Osteoblast (primary cell): ENCODE results near the gene GTPBP10. TPM values are rescaled to one million over a fixed set of nuclear protein-coding genes. Genes with fewer than 3 reads are reported as not detected.

Experiments
- DNase-seq: peaks from one replicate; pipeline ENCODE4 v3.0.0; 2011; ENCODE audit warnings: low spot score, mixed read lengths; ENCODE audit not compliant: insufficient read length; ENCODE audit errors: missing footprints
- H2AFZ ChIP-seq: 2 replicates; pipeline ENCODE4 v1.6.0; 2011; ENCODE audit warnings: mild to moderate bottlenecking, low read length
- H3K27ac ChIP-seq: 2 replicates; pipeline ENCODE4 v1.5.1; 2011; ENCODE audit warnings: mild to moderate bottlenecking, low read depth, low read length, moderate library complexity
- H3K27me3 ChIP-seq: 2 replicates; pipeline ENCODE4 v1.6.0; 2012; ENCODE audit warnings: mild to moderate bottlenecking, control low read depth, inconsistent platforms, low read length, moderate library complexity; ENCODE audit not compliant: insufficient read depth
- H3K36me3 ChIP-seq: 2 replicates; pipeline ENCODE4 v1.5.1; 2011; ENCODE audit warnings: mild to moderate bottlenecking, low read length, control low read depth, moderate library complexity; ENCODE audit not compliant: insufficient read depth
- H3K4me1 ChIP-seq: 2 replicates; pipeline ENCODE4 v1.5.1; 2011; ENCODE audit warnings: mild to moderate bottlenecking, low read length, control low read depth, moderate library complexity; ENCODE audit not compliant: insufficient read depth
- H3K4me2 ChIP-seq: 2 replicates; pipeline ENCODE4 v1.6.0; 2011; ENCODE audit warnings: mild to moderate bottlenecking, low read length; ENCODE audit not compliant: insufficient read depth
- H3K4me3 ChIP-seq: fragments of 200-600 bp; sonication (generic); 3 replicates; pipeline ENCODE4 v1.5.1; 2012; ENCODE audit warnings: mild to moderate bottlenecking, low read length, inconsistent platforms; ENCODE audit not compliant: insufficient read depth
- H3K79me2 ChIP-seq: 2 replicates; pipeline ENCODE4 v1.6.0; 2012; ENCODE audit warnings: mild to moderate bottlenecking, low read length, control low read depth, inconsistent platforms; ENCODE audit not compliant: insufficient read depth
- H3K9me3 ChIP-seq: 2 replicates; pipeline ENCODE4 v1.5.1; 2011; ENCODE audit warnings: low read depth, low read length, control low read depth
- H4K20me1 ChIP-seq: 2 replicates; pipeline ENCODE4 v1.6.0; 2012; ENCODE audit warnings: mild to moderate bottlenecking, low read length, control low read depth; ENCODE audit not compliant: insufficient read depth
- total RNA-seq: library from RNA; depleted of rRNA; stranded (reverse); fragments of >200 nt; gene quantifications from 2 replicates; pipeline ENCODE4 v1.2.3, GENCODE V29; 2012
- TF ChIP-seq, protein P1 (sequence below): IDR thresholded peaks from 2 replicates; pipeline ENCODE4 v1.5.1; 2011; ENCODE audit warnings: mild to moderate bottlenecking, low read depth, low read length, moderate library complexity; ENCODE audit errors: extremely low read depth

Gene GTPBP10
- total RNA-seq, 1 donor, result 21.0 TPM

DNA sequence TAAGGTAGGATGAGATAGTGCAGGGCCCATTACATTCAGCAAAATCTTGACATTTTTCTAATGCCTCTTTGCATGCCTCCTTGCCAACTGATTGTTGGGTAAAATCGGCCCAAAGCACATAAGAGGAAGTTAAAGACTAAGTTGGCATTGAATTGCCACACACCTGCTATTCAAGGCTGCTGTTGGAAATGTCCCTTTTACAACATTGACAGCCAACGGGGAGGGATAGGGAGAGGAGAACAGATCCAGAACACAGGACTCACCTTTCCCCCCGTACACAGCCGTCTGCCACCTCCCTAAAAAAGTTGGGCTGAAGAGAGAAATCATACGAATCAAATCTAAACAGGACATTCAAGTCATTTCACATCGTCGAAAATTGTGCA, 26.1 kb upstream of the GTPBP10 start:
- Histone ChIP-seq H3K27me3 (peaks cover 48% of the 10 kb centered on the region), H3K27ac (no peak overlapping the region), H3K4me1 (peaks cover 3% of the 10 kb centered on the region), H3K4me3 (peak overlapping the region; percentile 59), H3K9me3 (no peaks in the 10 kb centered on the region), H4K20me1 (no peaks in the 10 kb centered on the region), H3K4me2 (peak overlapping the region; percentile 78), H3K79me2 (no peaks in the 10 kb centered on the region), H3K36me3 (no peaks in the 10 kb centered on the region), H2AFZ (peak overlapping the region; percentile 59)
- DNase-seq, result no peak
- TF ChIP-seq, protein P1, sequence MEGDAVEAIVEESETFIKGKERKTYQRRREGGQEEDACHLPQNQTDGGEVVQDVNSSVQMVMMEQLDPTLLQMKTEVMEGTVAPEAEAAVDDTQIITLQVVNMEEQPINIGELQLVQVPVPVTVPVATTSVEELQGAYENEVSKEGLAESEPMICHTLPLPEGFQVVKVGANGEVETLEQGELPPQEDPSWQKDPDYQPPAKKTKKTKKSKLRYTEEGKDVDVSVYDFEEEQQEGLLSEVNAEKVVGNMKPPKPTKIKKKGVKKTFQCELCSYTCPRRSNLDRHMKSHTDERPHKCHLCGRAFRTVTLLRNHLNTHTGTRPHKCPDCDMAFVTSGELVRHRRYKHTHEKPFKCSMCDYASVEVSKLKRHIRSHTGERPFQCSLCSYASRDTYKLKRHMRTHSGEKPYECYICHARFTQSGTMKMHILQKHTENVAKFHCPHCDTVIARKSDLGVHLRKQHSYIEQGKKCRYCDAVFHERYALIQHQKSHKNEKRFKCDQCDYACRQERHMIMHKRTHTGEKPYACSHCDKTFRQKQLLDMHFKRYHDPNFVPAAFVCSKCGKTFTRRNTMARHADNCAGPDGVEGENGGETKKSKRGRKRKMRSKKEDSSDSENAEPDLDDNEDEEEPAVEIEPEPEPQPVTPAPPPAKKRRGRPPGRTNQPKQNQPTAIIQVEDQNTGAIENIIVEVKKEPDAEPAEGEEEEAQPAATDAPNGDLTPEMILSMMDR, result no peak

DNA sequence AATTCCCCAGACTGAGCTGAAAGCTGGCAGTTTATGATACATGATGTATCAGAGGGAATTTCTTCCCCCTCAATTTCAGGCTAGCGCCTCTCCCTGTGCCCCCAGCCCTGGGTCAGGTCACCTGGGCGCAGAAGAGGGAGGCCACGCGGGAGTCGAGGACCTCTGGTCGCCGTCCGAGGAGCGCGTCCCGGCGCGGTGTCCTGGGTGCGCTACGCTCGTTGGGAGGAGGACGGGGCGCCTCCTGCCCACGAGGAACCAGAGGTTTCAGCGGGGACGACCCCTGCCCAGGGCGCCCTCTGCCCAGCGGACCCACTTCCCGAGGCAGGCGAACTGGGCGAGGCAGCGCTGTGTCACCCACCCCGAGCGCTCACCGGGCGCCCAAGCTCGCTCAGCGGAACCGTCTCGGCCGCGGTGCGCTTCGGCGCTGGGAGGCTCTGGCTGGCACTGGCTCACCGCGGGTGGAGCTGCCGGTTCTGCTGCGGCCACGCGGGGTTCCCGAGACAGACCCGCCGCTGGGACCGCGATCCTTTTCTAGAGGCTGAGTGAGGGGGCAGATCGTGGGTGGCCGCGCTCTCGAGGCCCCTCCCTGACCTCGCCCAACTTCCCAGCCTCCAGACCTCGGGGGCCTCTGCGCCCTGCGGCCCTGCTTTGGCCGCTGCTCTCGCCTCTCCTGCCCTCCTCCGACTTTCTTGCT, 25.6 kb upstream of the GTPBP10 start, which contains the start of gene FAM237B:
FAM237B (minus strand) TSS at position 504 of the 694 bp plus-strand sequence. CDS start 1,556 bp downstream, outside the sequence.
- DNase-seq, result peak; percentile 86
- Histone ChIP-seq H3K27ac (no peak within 1 kb of the TSS), H3K4me1 (peaks cover 3% of the 10 kb centered on the region), H3K4me2 (peak within 1 kb of the TSS; percentile 78), H4K20me1 (no peaks in the 10 kb centered on the region), H3K27me3 (peaks cover 48% of the 10 kb centered on the region), H3K36me3 (no peaks in the 10 kb centered on the region), H3K4me3 (peak within 1 kb of the TSS; percentile 59), H3K9me3 (no peaks in the 10 kb centered on the region), H3K79me2 (no peaks in the 10 kb centered on the region), H2AFZ (peak within 1 kb of the TSS; percentile 59)
- TF ChIP-seq, protein P1, result no peak

DNA sequence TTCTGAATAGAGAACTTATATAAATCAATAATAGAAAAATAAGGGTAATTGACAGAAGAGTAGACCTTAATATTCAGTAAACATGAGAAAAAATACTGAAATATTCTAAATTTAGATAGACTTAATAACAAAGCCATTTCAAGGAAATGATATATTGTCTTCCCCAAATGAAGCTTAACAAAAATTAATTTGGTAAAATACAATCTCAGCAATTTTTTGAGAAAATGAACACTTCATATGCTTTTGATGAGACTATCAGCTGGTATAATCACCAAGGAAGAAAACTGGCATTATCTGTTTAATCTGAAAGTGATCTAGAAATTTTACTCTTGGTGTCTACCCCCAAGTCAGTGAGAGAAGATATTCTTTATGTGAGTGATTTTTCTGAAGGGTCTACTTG, 23.7 kb upstream of the GTPBP10 start:
- no peaks in the 10 kb centered on the region for H4K20me1 ChIP-seq
- no peak overlapping the region for H3K4me2 ChIP-seq
- no peak overlapping the region for H3K27ac ChIP-seq
- no peak overlapping the region for H3K4me3 ChIP-seq
- no peaks in the 10 kb centered on the region for H3K79me2 ChIP-seq
- H3K4me1 ChIP-seq, result peaks cover 3% of the 10 kb centered on the region
- no peak overlapping the region for H2AFZ ChIP-seq
- no peaks in the 10 kb centered on the region for H3K36me3 ChIP-seq
- peaks cover 48% of the 10 kb centered on the region for H3K27me3 ChIP-seq
- TF ChIP-seq, protein P1, result no peak
- DNase-seq, result no peak
- no peaks in the 10 kb centered on the region for H3K9me3 ChIP-seq

DNA sequence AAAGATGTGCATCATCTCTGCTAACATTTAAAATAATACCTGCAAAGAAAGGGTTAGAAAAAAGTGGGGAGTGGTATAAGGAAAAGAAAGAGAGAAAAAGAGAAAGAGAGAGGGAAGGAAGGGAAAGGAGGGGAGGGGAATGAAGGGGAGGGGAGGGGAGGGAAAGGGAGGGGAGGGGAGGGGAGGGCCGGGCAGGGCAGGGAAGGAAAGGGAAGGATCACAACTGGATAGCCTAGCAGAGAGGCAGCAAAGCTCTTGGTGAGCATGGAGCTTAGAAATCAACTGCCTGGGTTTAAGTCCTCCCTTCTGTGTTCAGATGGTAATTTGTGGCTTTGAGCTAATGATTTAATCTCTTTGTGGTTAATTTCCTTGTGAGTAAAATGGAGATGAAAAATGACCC, 20.0 kb upstream of the GTPBP10 start:
- Histone ChIP-seq H2AFZ (no peak overlapping the region), H3K79me2 (no peaks in the 10 kb centered on the region), H3K27ac (no peak overlapping the region), H3K27me3 (peaks cover 23% of the 10 kb centered on the region), H3K4me2 (no peak overlapping the region), H3K36me3 (no peaks in the 10 kb centered on the region), H3K9me3 (no peaks in the 10 kb centered on the region), H4K20me1 (no peaks in the 10 kb centered on the region), H3K4me3 (no peak overlapping the region), H3K4me1 (no peaks in the 10 kb centered on the region)
- TF ChIP-seq, protein P1, result no peak
- DNase-seq, result no peak
